H9 (cell line): ENCODE data around the gene LRP1B. TPM values are rescaled to one million over a fixed set of nuclear protein-coding genes. Genes with fewer than 3 reads are reported as not detected.

Experiments
- DNase-seq: peaks from one replicate; pipeline ENCODE4 v3.0.0-alpha.2; 2017
- H2AFZ ChIP-seq: one replicate; pipeline ENCODE4 v1.6.1; 2013; ENCODE audit warnings: mild to moderate bottlenecking, low read length, control low read depth, moderate library complexity
- H2AK5ac ChIP-seq: 2 replicates; pipeline ENCODE4 v1.6.1; 2013; ENCODE audit warnings: low read length, control low read depth, mixed read lengths; ENCODE audit not compliant: insufficient read length
- H2BK120ac ChIP-seq: one replicate; pipeline ENCODE4 v1.6.1; 2013; ENCODE audit warnings: low read depth, mild to moderate bottlenecking, low read length, control low read depth, inconsistent platforms; ENCODE audit not compliant: poor library complexity, severe bottlenecking
- H2BK12ac ChIP-seq: 2 replicates; pipeline ENCODE4 v1.6.1; 2013; ENCODE audit warnings: low read length, control low read depth, mixed read lengths, low read depth; ENCODE audit not compliant: insufficient read length
- H2BK15ac ChIP-seq: 2 replicates; pipeline ENCODE4 v1.6.1; 2013; ENCODE audit warnings: low read depth, low read length, control low read depth
- H2BK20ac ChIP-seq: one replicate; pipeline ENCODE4 v1.6.1; 2013; ENCODE audit warnings: low read depth, mild to moderate bottlenecking, low read length, control low read depth, inconsistent platforms; ENCODE audit not compliant: poor library complexity, severe bottlenecking
- H2BK5ac ChIP-seq: 2 replicates; pipeline ENCODE4 v1.6.1; 2013; ENCODE audit warnings: low read length, control low read depth, mixed read lengths; ENCODE audit not compliant: insufficient read length
- H3K14ac ChIP-seq: 2 replicates; pipeline ENCODE4 v1.6.1; 2013; ENCODE audit warnings: low read length, control low read depth; ENCODE audit not compliant: insufficient read depth
- H3K18ac ChIP-seq: 2 replicates; pipeline ENCODE4 v1.6.1; 2013; ENCODE audit warnings: low read depth, mild to moderate bottlenecking, mixed read lengths, low read length, control low read depth; ENCODE audit not compliant: insufficient read length
- H3K23ac ChIP-seq: 2 replicates; pipeline ENCODE4 v1.6.1; 2013; ENCODE audit warnings: low read length, control low read depth, mixed read lengths, low read depth; ENCODE audit not compliant: insufficient read length
- H3K23me2 ChIP-seq: 2 replicates; pipeline ENCODE4 v1.6.1; 2013; ENCODE audit warnings: low read depth, mild to moderate bottlenecking, mixed read lengths, low read length, control low read depth; ENCODE audit not compliant: insufficient read length, poor library complexity, severe bottlenecking
- H3K27ac ChIP-seq: 2 replicates; pipeline ENCODE4 v1.5.1; 2013; ENCODE audit warnings: low read length, control low read depth, mixed read lengths, low read depth; ENCODE audit not compliant: insufficient read length
- H3K27me3 ChIP-seq: 2 replicates; pipeline ENCODE4 v1.6.1; 2013; ENCODE audit warnings: low read length, control low read depth, inconsistent platforms; ENCODE audit not compliant: insufficient read depth
- H3K4ac ChIP-seq: 2 replicates; pipeline ENCODE4 v1.6.1; 2013; ENCODE audit warnings: low read depth, mild to moderate bottlenecking, control low read depth, inconsistent platforms, low read length, moderate library complexity
- H3K4me1 ChIP-seq: 2 replicates; pipeline ENCODE4 v1.6.1; 2013; ENCODE audit warnings: low read length, control low read depth, inconsistent platforms; ENCODE audit not compliant: insufficient read depth
- H3K4me2 ChIP-seq: 2 replicates; pipeline ENCODE4 v1.6.1; 2013; ENCODE audit warnings: low read length, control low read depth, mixed read lengths; ENCODE audit not compliant: insufficient read length, insufficient read depth
- H3K56ac ChIP-seq: 2 replicates; pipeline ENCODE4 v1.6.1; 2013; ENCODE audit warnings: low read depth, mild to moderate bottlenecking, mixed read lengths, low read length, control low read depth; ENCODE audit not compliant: insufficient read length
- H3K79me1 ChIP-seq: 2 replicates; pipeline ENCODE4 v1.6.1; 2013; ENCODE audit warnings: low read depth, mild to moderate bottlenecking, moderate library complexity, low read length, control low read depth, inconsistent platforms; ENCODE audit not compliant: insufficient read depth, poor library complexity, severe bottlenecking
- H3K79me2 ChIP-seq: 2 replicates; pipeline ENCODE4 v1.6.1; 2013; ENCODE audit warnings: low read length, control low read depth, inconsistent platforms; ENCODE audit not compliant: insufficient read depth
- H3K9ac ChIP-seq: 2 replicates; pipeline ENCODE4 v1.6.1; 2013; ENCODE audit warnings: low read length, control low read depth, mixed read lengths; ENCODE audit not compliant: insufficient read length; ENCODE audit errors: extremely low read depth
- H3K9me3 ChIP-seq: one replicate; pipeline ENCODE4 v1.6.1; 2013; ENCODE audit warnings: low read depth, low read length, inconsistent platforms; ENCODE audit not compliant: control insufficient read depth
- H3T11ph ChIP-seq: one replicate; pipeline ENCODE4 v1.6.1; 2013; ENCODE audit warnings: mild to moderate bottlenecking, low read length, control low read depth, inconsistent platforms
- H4K20me1 ChIP-seq: one replicate; pipeline ENCODE4 v1.6.1; 2013; ENCODE audit not compliant: control insufficient read depth, insufficient read length, insufficient read depth
- H4K5ac ChIP-seq: 2 replicates; pipeline ENCODE4 v1.6.1; 2013; ENCODE audit warnings: low read depth, mild to moderate bottlenecking, mixed read lengths, low read length, control low read depth; ENCODE audit not compliant: insufficient read length
- H4K8ac ChIP-seq: replicated peaks from 2 replicates; pipeline ENCODE4 v1.6.1; 2013; ENCODE audit warnings: low read length, control low read depth, mixed read lengths, low read depth; ENCODE audit not compliant: insufficient read length
- H4K91ac ChIP-seq: 2 replicates; pipeline ENCODE4 v1.6.1; 2013; ENCODE audit warnings: low read depth, mild to moderate bottlenecking, moderate library complexity, mixed read lengths, low read length, control low read depth; ENCODE audit not compliant: insufficient read length
- H3K27ac Mint-ChIP-seq, 3 experiments: 2 replicates in 2 of 3; 3 replicates in 1 of 3; pipeline ENCODE4 v1.8.0; 2020 to 2021; ENCODE audit warnings: mixed read lengths in 3 of 3, mild to moderate bottlenecking in 1 of 3, moderate library complexity in 1 of 3
- H3K27me3 Mint-ChIP-seq: 2 replicates; pipeline ENCODE4 v1.8.0; 2021; ENCODE audit warnings: low read depth, mild to moderate bottlenecking, moderate library complexity, mixed read lengths
- H3K36me3 Mint-ChIP-seq, 3 experiments: 2 replicates in 2 of 3; 3 replicates in 1 of 3; pipeline ENCODE4 v1.8.0; 2020 to 2021; ENCODE audit warnings: low read depth in 3 of 3, mixed read lengths in 3 of 3; ENCODE audit not compliant: insufficient read depth in 1 of 3
- H3K4me1 Mint-ChIP-seq, 2 experiments: 2 replicates each; pipeline ENCODE4 v1.8.0; 2020; ENCODE audit warnings: mixed read lengths in 2 of 2
- H3K4me3 Mint-ChIP-seq, 2 experiments: 2 replicates in 1 of 2; 3 replicates in 1 of 2; pipeline ENCODE4 v1.8.0; 2020 to 2021; ENCODE audit warnings: mild to moderate bottlenecking in 2 of 2, mixed read lengths in 2 of 2, moderate library complexity in 1 of 2
- H3K9me3 Mint-ChIP-seq, 2 experiments: 2 replicates in 1 of 2; 3 replicates in 1 of 2; pipeline ENCODE4 v1.8.0; 2020; ENCODE audit warnings: mild to moderate bottlenecking in 2 of 2, mixed read lengths in 2 of 2, moderate library complexity in 1 of 2
- CTCF ChIP-seq: fragments of 200-600 bp; sonication (generic); conservative IDR thresholded peaks from 3 replicates; pipeline ENCODE4 v1.8.0; 2021; ENCODE audit warnings: antibody characterized with exemption, mild to moderate bottlenecking
- WGBS: extraction: QIAGEN DNeasy Blood & Tissue Kit; methylation state at CpG from one replicate; pipeline ENCODE4 v1.1.7; 2013; ENCODE audit warnings: missing lambda C conversion rate, low lambda C conversion rate, mixed read lengths; ENCODE audit not compliant: insufficient read length; ENCODE audit errors: extremely low coverage; 5-methylcytosine and 5-hydroxymethylcytosine counted together
- total RNA-seq: library from RNA; stranded (reverse); gene quantifications from 2 replicates; pipeline ENCODE4 v1.2.1, GENCODE V29; 2021

Gene LRP1B
- total RNA-seq, 1 experiment from 2014 or later: not detected

GRCh38 chr2:141709756-141710155, 421.1 kb downstream of the LRP1B start:
- Histone ChIP-seq H3K4me1 (0 out of 2 replicates have a peak, but pooled peaks cover 3% of the 10 kb centered on the region), H4K5ac (no peak overlapping the region), H3K18ac (no peak overlapping the region), H2AFZ (no peak overlapping the region), H3K4me2 (no peak overlapping the region), H3K23ac (no peak overlapping the region), H4K20me1 (no peaks in the 10 kb centered on the region), H3K27ac (no peak overlapping the region), H3K27me3 (no peaks in the 10 kb centered on the region), H3K4ac (no peak overlapping the region), H3T11ph (no peak overlapping the region), H3K23me2 (no peaks in the 10 kb centered on the region), H3K56ac (no peak overlapping the region), H4K8ac (no peak overlapping the region), H3K14ac (no peak overlapping the region), H3K9me3 (no peaks in the 10 kb centered on the region), H2BK5ac (no peak overlapping the region), H3K9ac (no peak overlapping the region), H2BK120ac (no peak overlapping the region), H3K79me1 (no peaks in the 10 kb centered on the region), H2BK20ac (no peak overlapping the region), H2AK5ac (no peak overlapping the region), H3K79me2 (no peaks in the 10 kb centered on the region), H2BK15ac (no peak overlapping the region), H4K91ac (no peak overlapping the region), H2BK12ac (no peak overlapping the region)
- TF ChIP-seq CTCF: no peak
- Mint-ChIP-seq H3K36me3 (no peaks in the 10 kb centered on the region), H3K27ac (no peak overlapping the region), H3K4me1 (peaks cover 3 to 6% of the 10 kb centered on the region in 2 experiments), H3K9me3 (no peaks in the 10 kb centered on the region), H3K4me3 (no peak overlapping the region), H3K27me3 (no peaks in the 10 kb centered on the region)
- WGBS: no CpG with 5 or more reads among the region's 2 CpGs
- no peak for DNase-seq
